Lower leg skin (tissue), 3 donors: Measurements from ENCODE around the gene WDR4.

ENCODE experiments used
- POLR2A ChIP-seq, 2 donors: fragments of 450-650 bp; IDR thresholded peaks; one replicate each; pipeline ENCODE4 v1.6.1; 2016 to 2017; ENCODE audit warnings: antibody characterized with exemption in 2 of 2, mild to moderate bottlenecking in 1 of 2, moderate library complexity in 1 of 2
- TF ChIP-seq, protein P1 (sequence below), 3 donors: fragments of 450-650 bp; IDR thresholded peaks; one replicate each; pipeline ENCODE4 v1.5.1; 2016; ENCODE audit warnings: antibody characterized with exemption in 3 of 3, mild to moderate bottlenecking in 3 of 3, moderate library complexity in 2 of 3

DNA sequence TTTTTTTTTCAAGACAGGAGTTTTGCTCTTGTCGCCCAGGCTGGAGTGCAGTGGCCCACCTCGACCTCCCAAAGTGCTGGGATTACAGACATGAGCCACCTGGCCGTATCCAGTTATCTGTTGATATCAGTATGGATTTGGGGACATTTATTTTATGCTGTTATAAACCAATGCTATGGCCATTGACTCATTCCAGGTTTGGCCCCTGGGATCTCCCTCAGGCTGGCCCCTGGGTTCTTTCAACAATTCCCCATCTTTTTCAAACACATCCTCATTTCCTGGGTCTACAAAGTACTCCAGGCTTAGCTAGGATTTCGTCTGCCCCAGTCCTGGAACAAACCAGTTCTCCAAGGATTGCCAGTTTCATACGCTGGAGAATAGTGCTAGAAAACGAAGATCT lies 44.1 kb downstream of the WDR4 start:
- TF ChIP-seq, protein P1, sequence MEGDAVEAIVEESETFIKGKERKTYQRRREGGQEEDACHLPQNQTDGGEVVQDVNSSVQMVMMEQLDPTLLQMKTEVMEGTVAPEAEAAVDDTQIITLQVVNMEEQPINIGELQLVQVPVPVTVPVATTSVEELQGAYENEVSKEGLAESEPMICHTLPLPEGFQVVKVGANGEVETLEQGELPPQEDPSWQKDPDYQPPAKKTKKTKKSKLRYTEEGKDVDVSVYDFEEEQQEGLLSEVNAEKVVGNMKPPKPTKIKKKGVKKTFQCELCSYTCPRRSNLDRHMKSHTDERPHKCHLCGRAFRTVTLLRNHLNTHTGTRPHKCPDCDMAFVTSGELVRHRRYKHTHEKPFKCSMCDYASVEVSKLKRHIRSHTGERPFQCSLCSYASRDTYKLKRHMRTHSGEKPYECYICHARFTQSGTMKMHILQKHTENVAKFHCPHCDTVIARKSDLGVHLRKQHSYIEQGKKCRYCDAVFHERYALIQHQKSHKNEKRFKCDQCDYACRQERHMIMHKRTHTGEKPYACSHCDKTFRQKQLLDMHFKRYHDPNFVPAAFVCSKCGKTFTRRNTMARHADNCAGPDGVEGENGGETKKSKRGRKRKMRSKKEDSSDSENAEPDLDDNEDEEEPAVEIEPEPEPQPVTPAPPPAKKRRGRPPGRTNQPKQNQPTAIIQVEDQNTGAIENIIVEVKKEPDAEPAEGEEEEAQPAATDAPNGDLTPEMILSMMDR (IDR thresholded peaks at IDR 0.05) = no peak
- TF ChIP-seq POLR2A (IDR thresholded peaks at IDR 0.05) = no peak
